Left lung (tissue), 10 donors: Measurements from ENCODE around the gene SVEP1. TPM values are rescaled to one million over a fixed set of nuclear protein-coding genes. Genes with fewer than 3 reads are reported as not detected.
A peak's percentile ranks its signal among the peaks of the same experiment; 100 is the strongest.

Experiments
- ATAC-seq: fragments of 200-7000 bp; cut with Tn5 transposase; one replicate; pipeline ENCODE4 v1.9.1; 2020; ENCODE audit warnings: moderate library complexity
- DNase-seq, 4 donors: peaks; one replicate each; pipeline ENCODE4 v3.0.0-alpha.2; 2013 to 2020
- H3K27ac ChIP-seq, 2 donors: fragments of 200-600 bp; sonication (generic) in 1 of 2; one replicate each; pipeline versions ENCODE4 v1.5.0 to v1.8.0; 2020 to 2021
- H3K27me3 ChIP-seq, 2 donors: fragments of 200-600 bp; sonication (generic) in 1 of 2; one replicate each; pipeline versions ENCODE4 v1.5.0 to v1.8.0; 2020 to 2021
- H3K36me3 ChIP-seq, 2 donors: fragments of 200-600 bp; sonication (generic) in 1 of 2; one replicate each; pipeline versions ENCODE4 v1.5.0 to v1.8.0; 2020 to 2021
- H3K4me1 ChIP-seq, 2 donors: fragments of 200-600 bp; one replicate each; pipeline ENCODE4 v1.8.0; 2021
- H3K4me3 ChIP-seq, 2 donors: fragments of 200-600 bp; sonication (generic) in 1 of 2; one replicate each; pipeline versions ENCODE4 v1.5.0 to v1.8.0; 2020 to 2021; ENCODE audit warnings: mild to moderate bottlenecking in 1 of 2
- H3K9me3 ChIP-seq, 2 donors: fragments of 200-600 bp; sonication (generic) in 1 of 2; one replicate each; pipeline versions ENCODE4 v1.5.0 to v1.8.0; 2020 to 2021
- intact Hi-C, 2 donors: fragments of 100-400 bp; cut with DNase I; formaldehyde crosslinking; loops; one replicate each; pipeline versions ENCODE4 v1.11.2 to v1.14.2; 2022
- polyA plus RNA-seq, 6 donors: library from polyadenylated mRNA; unstranded; fragments of 120-200 nt; gene quantifications; one replicate each; pipeline ENCODE4 v1.2.1, GENCODE V29; 2013; ENCODE audit not compliant: insufficient read length in 6 of 6
- total RNA-seq, 2 donors: library from RNA; stranded (reverse); fragmentation: NEBNext Ultra II Directional; extraction: Animal tissue kit (Norgen Biotek cat#: 25700); gene quantifications; one replicate each; pipeline ENCODE4 v1.2.1, GENCODE V29; 2021
- TF ChIP-seq, protein P1 (sequence below), 2 donors: fragments of 200-600 bp; sonication (generic) in 1 of 2; IDR thresholded peaks; one replicate each; pipeline versions ENCODE4 v1.5.0 to v1.8.0; 2021; ENCODE audit warnings: antibody characterized with exemption in 2 of 2
- donor health status: DM: no; HTN: yes; CAD: no.
- donor health status: DM: no; HTN: no; CAD: no.

SVEP1 gene
- total and polyA plus RNA-seq, 8 donors = 21.7 to 36.2 (median 27.7) TPM

DNA sequence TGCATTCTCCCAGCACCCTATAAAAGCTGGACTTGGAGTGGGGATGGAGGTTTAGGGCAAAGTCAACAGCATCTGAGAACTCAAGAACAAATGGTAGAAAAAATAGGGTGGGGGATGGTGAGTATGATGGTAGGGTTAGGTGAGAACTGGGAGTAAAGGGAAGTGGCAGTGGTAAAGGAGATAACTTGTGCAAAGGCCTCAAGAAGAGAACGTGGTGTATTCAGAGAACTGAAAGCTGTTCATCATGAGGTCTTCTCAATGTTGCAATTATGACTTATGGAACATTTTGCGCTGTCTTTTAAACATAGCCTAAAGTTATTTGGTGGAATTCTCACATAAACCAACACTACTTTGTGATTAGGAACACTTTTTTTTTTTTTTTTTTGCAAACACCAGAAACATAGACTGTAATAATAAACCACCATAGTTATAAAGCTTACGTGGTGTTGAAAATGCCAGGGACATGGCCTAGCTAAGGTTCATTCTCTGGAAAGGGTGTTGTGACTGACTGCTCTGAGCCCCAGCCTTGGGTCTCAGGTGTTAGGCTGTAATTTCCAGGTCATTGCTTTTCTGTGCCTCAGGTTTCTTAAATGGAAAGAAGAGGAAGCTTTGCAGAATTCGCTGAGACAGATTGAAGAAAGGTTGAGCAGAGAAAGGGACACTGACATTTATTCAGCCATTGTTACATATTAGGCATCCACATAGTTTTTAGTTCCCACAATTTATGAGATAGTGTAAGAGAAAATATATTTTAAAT lies 222.7 kb downstream of the SVEP1 start:
- Histone ChIP-seq H3K27me3 (no peaks in the 10 kb centered on the region), H3K4me1 (no peaks in the 10 kb centered on the region), H3K36me3 (no peaks in the 10 kb centered on the region), H3K9me3 (no peaks in the 10 kb centered on the region), H3K4me3 (no peak overlapping the region), H3K27ac (no peak overlapping the region)
- intact Hi-C loops = no loop called here
- TF ChIP-seq, protein P1, sequence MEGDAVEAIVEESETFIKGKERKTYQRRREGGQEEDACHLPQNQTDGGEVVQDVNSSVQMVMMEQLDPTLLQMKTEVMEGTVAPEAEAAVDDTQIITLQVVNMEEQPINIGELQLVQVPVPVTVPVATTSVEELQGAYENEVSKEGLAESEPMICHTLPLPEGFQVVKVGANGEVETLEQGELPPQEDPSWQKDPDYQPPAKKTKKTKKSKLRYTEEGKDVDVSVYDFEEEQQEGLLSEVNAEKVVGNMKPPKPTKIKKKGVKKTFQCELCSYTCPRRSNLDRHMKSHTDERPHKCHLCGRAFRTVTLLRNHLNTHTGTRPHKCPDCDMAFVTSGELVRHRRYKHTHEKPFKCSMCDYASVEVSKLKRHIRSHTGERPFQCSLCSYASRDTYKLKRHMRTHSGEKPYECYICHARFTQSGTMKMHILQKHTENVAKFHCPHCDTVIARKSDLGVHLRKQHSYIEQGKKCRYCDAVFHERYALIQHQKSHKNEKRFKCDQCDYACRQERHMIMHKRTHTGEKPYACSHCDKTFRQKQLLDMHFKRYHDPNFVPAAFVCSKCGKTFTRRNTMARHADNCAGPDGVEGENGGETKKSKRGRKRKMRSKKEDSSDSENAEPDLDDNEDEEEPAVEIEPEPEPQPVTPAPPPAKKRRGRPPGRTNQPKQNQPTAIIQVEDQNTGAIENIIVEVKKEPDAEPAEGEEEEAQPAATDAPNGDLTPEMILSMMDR (IDR thresholded peaks at IDR 0.05) = no peak
- ATAC-seq (peak; percentile 37), DNase-seq (no peak)

DNA sequence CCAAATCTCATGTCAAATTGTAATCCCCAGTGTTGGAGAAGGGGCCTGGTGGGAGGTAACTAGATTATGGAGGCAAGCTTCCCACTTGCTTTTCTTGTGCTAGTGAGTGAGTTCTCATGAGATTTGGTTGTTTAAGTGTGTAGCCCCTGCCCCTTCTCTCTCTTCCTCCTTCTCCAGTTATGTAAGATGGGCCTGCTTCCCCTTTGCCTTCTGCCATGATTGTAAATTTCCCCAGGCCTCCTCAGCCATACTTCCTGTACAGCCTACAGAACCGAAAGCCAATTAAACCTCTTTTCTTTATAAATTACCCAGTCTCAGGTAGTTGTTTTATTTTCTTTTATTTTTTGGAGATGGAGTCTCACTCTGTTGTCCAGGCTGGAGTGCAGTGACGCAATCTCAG lies 223.6 kb downstream of the SVEP1 start:
- Histone ChIP-seq H3K36me3 (no peaks in the 10 kb centered on the region), H3K9me3 (no peaks in the 10 kb centered on the region), H3K27ac (no peak overlapping the region), H3K4me1 (no peaks in the 10 kb centered on the region), H3K4me3 (no peak overlapping the region), H3K27me3 (no peaks in the 10 kb centered on the region)
- TF ChIP-seq, protein P1 (IDR thresholded peaks at IDR 0.05) = no peak
- ATAC-seq (no peak), DNase-seq (no peak)
- intact Hi-C loops = no loop called here

DNA sequence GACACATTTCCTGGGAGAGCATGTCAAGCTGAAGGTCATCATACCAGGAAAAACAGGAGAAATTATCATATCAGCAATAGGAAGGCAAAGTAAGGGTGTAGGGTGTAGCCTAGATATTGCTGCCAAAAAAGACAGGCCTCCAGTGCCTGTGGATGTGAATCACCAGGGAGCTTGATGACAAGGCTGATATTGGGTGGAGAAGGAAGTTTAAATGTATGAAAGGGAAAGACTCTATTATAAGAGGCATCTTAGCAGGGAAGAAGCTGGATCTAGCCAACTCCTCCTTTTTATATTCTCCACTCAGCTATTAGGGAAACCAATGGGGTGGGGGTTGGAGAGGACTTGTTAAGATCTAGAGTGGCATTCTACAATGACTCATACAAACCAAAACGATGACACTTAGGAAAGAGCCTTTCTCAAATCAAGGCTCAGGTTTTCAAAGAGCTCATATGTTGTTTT lies 228.5 kb downstream of the SVEP1 start:
- Histone ChIP-seq H3K36me3 (no peaks in the 10 kb centered on the region), H3K27ac (no peak overlapping the region), H3K4me1 (no peaks in the 10 kb centered on the region), H3K9me3 (no peaks in the 10 kb centered on the region), H3K4me3 (no peak overlapping the region), H3K27me3 (no peaks in the 10 kb centered on the region)
- ATAC-seq (peak; percentile 86), DNase-seq (no peak)
- intact Hi-C loops = no loop called here
- TF ChIP-seq, protein P1 (IDR thresholded peaks at IDR 0.05) = no peak

DNA sequence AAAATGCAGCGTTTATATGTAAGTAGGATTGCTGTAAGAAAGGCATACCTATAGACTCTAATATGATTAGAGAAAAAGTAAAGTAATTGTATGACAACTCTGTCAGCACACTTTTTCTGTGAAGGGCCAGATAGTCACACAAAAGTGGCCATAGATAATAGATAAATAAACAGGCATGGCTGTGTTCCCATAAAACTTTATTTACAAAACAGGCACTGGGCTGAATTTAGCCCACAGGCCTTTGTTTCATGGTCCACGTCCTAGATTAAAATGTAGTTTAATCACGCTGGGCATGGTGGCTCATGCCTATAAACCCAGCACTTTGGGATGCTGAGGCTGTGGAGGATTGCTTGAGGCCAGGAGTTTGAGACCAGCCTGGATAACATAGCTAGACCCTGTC lies 233.2 kb downstream of the SVEP1 start:
- H3K9me3 ChIP-seq = no peaks in the 10 kb centered on the region
- H3K27ac ChIP-seq = no peak overlapping the region
- no peak for DNase-seq
- H3K27me3 ChIP-seq = no peaks in the 10 kb centered on the region
- no peaks in the 10 kb centered on the region for H3K36me3 ChIP-seq
- ATAC-seq = no peak
- H3K4me1 ChIP-seq = no peaks in the 10 kb centered on the region
- intact Hi-C loops = no loop called here
- TF ChIP-seq, protein P1 (IDR thresholded peaks at IDR 0.05) = no peak
- no peak overlapping the region for H3K4me3 ChIP-seq

DNA sequence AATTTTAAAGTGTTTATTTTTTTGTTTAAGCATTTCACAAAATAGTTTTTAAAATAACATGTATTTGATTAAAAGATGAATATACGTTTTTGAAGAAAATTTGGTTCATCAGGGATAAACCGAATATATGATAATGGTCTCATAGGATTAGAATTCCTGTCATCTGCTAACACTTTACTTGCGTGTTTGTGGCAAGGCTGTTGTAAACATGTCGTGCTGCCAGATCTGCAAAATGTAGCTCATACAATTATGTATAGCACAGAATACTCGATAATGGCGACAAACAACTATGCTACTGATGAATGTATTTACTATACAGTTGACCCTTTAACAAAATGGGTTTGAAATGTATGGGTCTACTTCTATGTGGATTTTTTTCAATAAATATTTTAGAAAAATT lies 234.7 kb downstream of the SVEP1 start:
- ATAC-seq (no peak), DNase-seq (no peak)
- H3K4me3 ChIP-seq = no peak overlapping the region
- no peaks in the 10 kb centered on the region for H3K36me3 ChIP-seq
- TF ChIP-seq, protein P1 (IDR thresholded peaks at IDR 0.05) = no peak
- H3K27me3 ChIP-seq = no peaks in the 10 kb centered on the region
- intact Hi-C loops = no loop called here
- H3K9me3 ChIP-seq = no peaks in the 10 kb centered on the region
- no peaks in the 10 kb centered on the region for H3K4me1 ChIP-seq
- no peak overlapping the region for H3K27ac ChIP-seq
